D721Med (cell line): ENCODE results near the gene OR10A7.
"Not testable (repeated sequence)": the region's sequence is repeated elsewhere in the genome, so short reads cannot be mapped to it uniquely, and the experiment has no call there.

Experiments used
- DNase-seq: peaks from one replicate; pipeline ENCODE4 v3.0.0; 2011; ENCODE audit warnings: low spot score; ENCODE audit not compliant: insufficient read length
- FAIRE-seq: peaks from 2 replicates; lab custom pipeline; 2011; peaks lifted over from hg19 to GRCh38; lab: Jason Lieb, UNC
- CTCF ChIP-seq: IDR thresholded peaks from 2 replicates; pipeline ENCODE4 v1.5.1; 2012; ENCODE audit warnings: mild to moderate bottlenecking, control low read depth; ENCODE audit not compliant: insufficient read depth; ENCODE audit errors: missing control alignments

The OR10A7 gene

GRCh38 chr12:55220725-55221124 lies at the start of gene OR10A7:
OR10A7 (plus strand) TSS chr12:55221025; CDS start chr12:55221025, 0 bp downstream.
- DNase-seq = no peak
- no peak for FAIRE-seq
- TF ChIP-seq CTCF = no peak

GRCh38 chr12:55171445-55171844 lies 49.4 kb upstream of the OR10A7 start:
- no peak for FAIRE-seq
- no peak for TF ChIP-seq CTCF
- DNase-seq = no peak

GRCh38 chr12:55171846-55172245 lies 49.0 kb upstream of the OR10A7 start:
- not testable (repeated sequence) for DNase-seq, FAIRE-seq

- no peak for DNase-seq
- no peak for FAIRE-seq
- no peak for TF ChIP-seq CTCF
Observed at GRCh38 chr12:55172686-55173085, 48.1 kb upstream of the OR10A7 start.

- no peak for TF ChIP-seq CTCF
- DNase-seq = no peak
- no peak for FAIRE-seq
Observed at GRCh38 chr12:55173456-55173855, 47.4 kb upstream of the OR10A7 start.

GRCh38 chr12:55188573-55188972 lies 32.3 kb upstream of the OR10A7 start:
- no peak for FAIRE-seq
- TF ChIP-seq CTCF = no peak
- DNase-seq = no peak

- DNase-seq (no peak), FAIRE-seq (peak; percentile 11)
- TF ChIP-seq CTCF = peak; percentile 82
Observed at GRCh38 chr12:55188974-55189556, 31.8 kb upstream of the OR10A7 start.

GRCh38 chr12:55194382-55194781 lies 26.4 kb upstream of the OR10A7 start:
- DNase-seq = no peak
- TF ChIP-seq CTCF = no peak
- no peak for FAIRE-seq
